ENCODE results near the gene NFKBIE. TPM values are rescaled to one million over a fixed set of nuclear protein-coding genes. Genes with fewer than 3 reads are reported as not detected.

Gene NFKBIE
- total and polyA plus RNA-seq, 2 of the 13 experiments (the other 11 are each of a cell fraction or from before 2014, with no cell fraction given) = 6.7 to 14.5 TPM

- TF ChIP-seq HNF1A (IDR thresholded peaks at IDR 0.05; ENCODE audit: low read depth) (no peak), HNF1A (CRISPR knock-in tag; IDR thresholded peaks at IDR 0.05; ENCODE audit: borderline replicate concordance) (peak; percentile 29; the same call in 1 of the 2 replicates), THAP8 (CRISPR knock-in tag; IDR thresholded peaks at IDR 0.05; ENCODE audit: borderline replicate concordance) (no peak), MTA3 (CRISPR knock-in tag; IDR thresholded peaks at IDR 0.05) (no peak), ZBTB14 (CRISPR knock-in tag; IDR thresholded peaks at IDR 0.05) (no peak), NR2F2 (IDR thresholded peaks at IDR 0.05; ENCODE audit: borderline replicate concordance, low read depth) (no peak; the same call in 1 of the 2 replicates), KMT2A (CRISPR knock-in tag; IDR thresholded peaks at IDR 0.05) (peak; percentile 59), ZNF318 (CRISPR knock-in tag; IDR thresholded peaks at IDR 0.05) (no peak), ZNF652 (CRISPR knock-in tag; IDR thresholded peaks at IDR 0.05; ENCODE audit: borderline replicate concordance, low read depth) (no peak; the same call in 1 of the 2 replicates), CBX2 (IDR thresholded peaks at IDR 0.05; ENCODE audit: low read depth, low read length) (no peak), CBX2 (CRISPR knock-in tag; IDR thresholded peaks at IDR 0.05; ENCODE audit: low read depth) (0 out of 2 replicates have a peak, but pooled peaks have one; percentile 33), ZBTB42 (CRISPR knock-in tag; IDR thresholded peaks at IDR 0.05) (no peak; the same call in none of the 2 replicates), NFE2 (CRISPR knock-in tag; IDR thresholded peaks at IDR 0.05) (no peak), BRCA1 (CRISPR knock-in tag; IDR thresholded peaks at IDR 0.05) (0 out of 2 replicates have a peak, but pooled peaks have one; percentile 23), MXI1 (IDR thresholded peaks at IDR 0.05; ENCODE audit: borderline replicate concordance, low read depth, low read length) (peak; percentile 56; the same call in 1 of the 3 replicates)
Measured at GRCh38 chr6:44265007-44265721, at the start of gene NFKBIE (continued).

All from HepG2 (cell line).